Stimulated activated CD8-positive, alpha-beta memory T cell treated with anti-CD3 and anti-CD28 coated beads, Interleukin-12 subunit alpha, Interleukin-12 subunit beta, amount 100 ng/mL, for 4 hours (primary cell): ENCODE measurements around the gene HEXB.
"Not testable (repeated sequence)": the region's sequence is repeated elsewhere in the genome, so short reads cannot be mapped to it uniquely, and the experiment has no call there.

Experiments
- DNase-seq: peaks from one replicate; pipeline ENCODE4 v3.0.0-alpha.2; 2020; ENCODE audit warnings: low read depth

The HEXB gene

GRCh38 chr5:74659172-74659571 is 25.9 kb upstream of the HEXB start:
- no peak for DNase-seq

- no peak for DNase-seq
Observed at GRCh38 chr5:74660140-74660539, 24.9 kb upstream of the HEXB start.

- no peak for DNase-seq
Observed at GRCh38 chr5:74660873-74661272, 24.2 kb upstream of the HEXB start.

- no peak for DNase-seq
Observed at GRCh38 chr5:74664551-74664950, 20.5 kb upstream of the HEXB start.

- DNase-seq = no peak
Observed at GRCh38 chr5:74665273-74665672, 19.8 kb upstream of the HEXB start.

GRCh38 chr5:74665816-74666215 is 19.2 kb upstream of the HEXB start:
- no peak for DNase-seq

GRCh38 chr5:74667396-74667795 is 17.6 kb upstream of the HEXB start:
- no peak for DNase-seq

GRCh38 chr5:74669821-74670220 is 15.2 kb upstream of the HEXB start:
- no peak for DNase-seq

GRCh38 chr5:74670396-74671038 is 14.5 kb upstream of the HEXB start:
- no peak for DNase-seq

- DNase-seq = no peak
Observed at GRCh38 chr5:74672215-74672877, 12.7 kb upstream of the HEXB start.

- no peak for DNase-seq
Observed at GRCh38 chr5:74673011-74673790, 11.8 kb upstream of the HEXB start.

GRCh38 chr5:74676466-74676865 is 8.6 kb upstream of the HEXB start:
- DNase-seq = not testable (repeated sequence)

GRCh38 chr5:74678123-74678522 is 6.9 kb upstream of the HEXB start:
- not testable (repeated sequence) for DNase-seq

- DNase-seq = not testable (repeated sequence)
Observed at GRCh38 chr5:74679300-74679699, 5.7 kb upstream of the HEXB start.

GRCh38 chr5:74679966-74680365 is 5.1 kb upstream of the HEXB start:
- DNase-seq = no peak

GRCh38 chr5:74685979-74686631 is 1.1 kb downstream of the HEXB start:
- DNase-seq = no peak

- no peak for DNase-seq
Observed at GRCh38 chr5:74686962-74687751, 2.1 kb downstream of the HEXB start.

GRCh38 chr5:74693191-74693590 is 8.2 kb downstream of the HEXB start:
- DNase-seq = no peak

- DNase-seq = no peak
Observed at GRCh38 chr5:74717596-74717995, 32.6 kb downstream of the HEXB start.

- DNase-seq = no peak
Observed at GRCh38 chr5:74722271-74722670, 37.2 kb downstream of the HEXB start.

- no peak for DNase-seq
Observed at GRCh38 chr5:74725331-74725730, 40.3 kb downstream of the HEXB start.

- DNase-seq = no peak
Observed at GRCh38 chr5:74736759-74737158, 51.7 kb downstream of the HEXB start.
